DND-41 (cell line): Measurements from ENCODE around the gene NAPA.

Experiments used
- CTCF ChIP-seq: IDR thresholded peaks from 2 replicates; pipeline ENCODE4 v1.5.1; 2012; ENCODE audit warnings: borderline replicate concordance, low read length, moderate library complexity, mild to moderate bottlenecking; ENCODE audit not compliant: poor library complexity, severe bottlenecking; ENCODE audit errors: extremely low read depth
- EZH2 ChIP-seq: IDR thresholded peaks from 3 replicates; pipeline ENCODE4 v1.6.1; 2012; ENCODE audit warnings: borderline replicate concordance, low read depth, mild to moderate bottlenecking, moderate library complexity, low read length, inconsistent platforms; ENCODE audit not compliant: severe bottlenecking

GRCh38 chr19:47499863-47500830 is 14.7 kb downstream of the NAPA start:
- TF ChIP-seq CTCF, result no peak
- no peak for TF ChIP-seq EZH2
